ENCODE results near the gene PRMT7.

DNA sequence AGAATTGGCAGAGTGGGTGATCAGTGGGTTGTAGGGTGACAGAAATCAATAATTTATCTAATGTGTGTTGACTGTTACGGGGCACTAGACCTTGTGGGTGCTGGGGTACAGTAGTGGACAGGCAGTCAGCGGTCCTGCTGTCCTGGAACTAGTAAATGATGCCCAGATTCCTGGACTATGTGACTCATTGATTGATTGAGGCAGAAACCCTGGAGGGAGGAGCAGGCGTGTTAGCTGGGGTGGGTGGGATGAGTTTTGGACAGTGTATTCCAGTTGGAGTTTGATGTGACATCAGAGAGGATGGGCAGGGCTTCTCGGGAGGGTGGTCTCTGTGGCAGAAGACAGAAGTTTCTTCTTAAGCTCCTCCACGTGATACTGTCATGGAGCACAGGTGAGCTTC, 24.4 kb downstream of the PRMT7 start:
- TF ChIP-seq, protein P1, sequence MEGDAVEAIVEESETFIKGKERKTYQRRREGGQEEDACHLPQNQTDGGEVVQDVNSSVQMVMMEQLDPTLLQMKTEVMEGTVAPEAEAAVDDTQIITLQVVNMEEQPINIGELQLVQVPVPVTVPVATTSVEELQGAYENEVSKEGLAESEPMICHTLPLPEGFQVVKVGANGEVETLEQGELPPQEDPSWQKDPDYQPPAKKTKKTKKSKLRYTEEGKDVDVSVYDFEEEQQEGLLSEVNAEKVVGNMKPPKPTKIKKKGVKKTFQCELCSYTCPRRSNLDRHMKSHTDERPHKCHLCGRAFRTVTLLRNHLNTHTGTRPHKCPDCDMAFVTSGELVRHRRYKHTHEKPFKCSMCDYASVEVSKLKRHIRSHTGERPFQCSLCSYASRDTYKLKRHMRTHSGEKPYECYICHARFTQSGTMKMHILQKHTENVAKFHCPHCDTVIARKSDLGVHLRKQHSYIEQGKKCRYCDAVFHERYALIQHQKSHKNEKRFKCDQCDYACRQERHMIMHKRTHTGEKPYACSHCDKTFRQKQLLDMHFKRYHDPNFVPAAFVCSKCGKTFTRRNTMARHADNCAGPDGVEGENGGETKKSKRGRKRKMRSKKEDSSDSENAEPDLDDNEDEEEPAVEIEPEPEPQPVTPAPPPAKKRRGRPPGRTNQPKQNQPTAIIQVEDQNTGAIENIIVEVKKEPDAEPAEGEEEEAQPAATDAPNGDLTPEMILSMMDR (conservative IDR thresholded peaks at IDR 0.05; ENCODE audit: low read length): no peak
- no peak for TF ChIP-seq EZH2phosphoT487 (IDR thresholded peaks at IDR 0.05; ENCODE audit: borderline replicate concordance, low read depth, low read length)

Measured in OCI-LY7 (cell line).